Left ventricle myocardium superior (tissue), 1 donor: ENCODE data around the gene MAGEF1. TPM values are rescaled to one million over a fixed set of nuclear protein-coding genes. Genes with fewer than 3 reads are reported as not detected.

Source experiments
- total RNA-seq: library from RNA; stranded (reverse); fragmentation: NEBNext Ultra II Directional; extraction: Animal tissue kit (Norgen Biotek cat#: 25700); gene quantifications from one replicate; pipeline ENCODE4 v1.2.1, GENCODE V29; 2021
- donor health status: DM: no; HTN: yes; CAD: no; lungs with severe emphysema.

MAGEF1 gene
- total RNA-seq, 1 donor from 2014 or later = 27.4 TPM

Other genes starting within 250 kb of the MAGEF1 start
- gene EPHB3, start 150.3 kb downstream of the MAGEF1 start, total RNA-seq = 1.6 TPM
- gene VPS8, start 100.1 kb upstream of the MAGEF1 start, total RNA-seq = 60.1 TPM